Adipocyte (in vitro differentiated cells): Measurements from ENCODE around the gene PLA2G2E.

ENCODE experiments used
- DNase-seq: peaks from one replicate; pipeline ENCODE4 v3.0.0-alpha.2; 2015; ENCODE audit warnings: low read depth
- H3K27me3 ChIP-seq: replicated peaks from 2 replicates; pipeline ENCODE4 v1.7.0; 2013; ENCODE audit warnings: mild to moderate bottlenecking, low read length, moderate library complexity; ENCODE audit not compliant: control insufficient read depth, insufficient read depth
- H3K36me3 ChIP-seq: 2 replicates; pipeline ENCODE4 v1.7.0; 2013; ENCODE audit warnings: low read length, mild to moderate bottlenecking, moderate library complexity; ENCODE audit not compliant: control insufficient read depth, insufficient read depth, severe bottlenecking
- H3K4me1 ChIP-seq: 2 replicates; pipeline ENCODE4 v1.7.0; 2013; ENCODE audit warnings: mild to moderate bottlenecking, low read length, moderate library complexity; ENCODE audit not compliant: control insufficient read depth, insufficient read depth
- H3K4me3 ChIP-seq: 2 replicates; pipeline ENCODE4 v1.7.0; 2013; ENCODE audit warnings: mild to moderate bottlenecking, low read length, moderate library complexity
- H3K9ac ChIP-seq: 2 replicates; pipeline ENCODE4 v1.7.0; 2013; ENCODE audit warnings: mild to moderate bottlenecking, low read length, moderate library complexity
- H3K9me3 ChIP-seq: 2 replicates; pipeline ENCODE4 v1.7.0; 2013; ENCODE audit warnings: mild to moderate bottlenecking, low read length, moderate library complexity; ENCODE audit not compliant: control insufficient read depth

Gene PLA2G2E

DNA sequence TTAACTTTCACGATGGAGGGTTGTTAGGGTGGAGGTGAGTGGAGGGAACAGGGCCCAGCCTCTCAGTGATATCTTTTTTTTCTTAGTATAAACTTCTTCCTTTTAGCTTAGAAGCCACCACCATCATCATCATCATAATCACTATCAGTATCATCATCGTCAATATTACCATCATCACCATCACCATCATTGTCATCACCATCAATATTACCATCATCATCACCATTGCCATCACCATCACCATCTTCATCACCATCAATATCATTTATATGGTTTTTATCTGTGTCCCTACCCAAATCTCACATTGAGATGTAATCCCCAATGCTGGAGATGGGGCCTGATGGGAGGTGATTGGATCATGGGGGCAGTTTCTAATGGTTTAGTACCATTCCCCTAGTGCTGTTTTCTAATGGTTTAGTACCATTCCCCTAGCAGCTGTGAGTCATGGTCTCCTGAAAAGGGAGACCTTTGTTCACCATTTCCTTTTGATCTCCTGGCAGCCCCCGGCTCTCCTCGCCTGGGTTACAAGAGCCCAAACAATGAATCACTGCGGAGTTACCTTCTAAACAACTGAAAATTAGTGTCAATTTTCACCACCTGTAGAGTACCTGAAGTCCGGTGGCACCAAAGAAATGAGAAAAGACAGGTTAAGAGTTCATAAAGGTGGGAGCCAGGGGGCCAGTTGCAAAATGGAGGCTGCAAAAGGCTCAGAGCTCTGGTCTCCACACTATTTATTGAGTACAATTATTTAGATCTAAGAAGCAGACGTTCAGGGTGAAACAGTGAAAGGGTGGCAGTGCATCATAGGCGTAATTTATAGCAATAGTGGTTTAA is 3.1 kb upstream of the PLA2G2E start:
- Histone ChIP-seq H3K4me3 (no peak overlapping the region), H3K4me1 (no peaks in the 10 kb centered on the region), H3K9me3 (peaks cover 20% of the 10 kb centered on the region), H3K9ac (no peak overlapping the region), H3K27me3 (peaks cover 14% of the 10 kb centered on the region), H3K36me3 (no peaks in the 10 kb centered on the region)
- DNase-seq, result no peak

DNA sequence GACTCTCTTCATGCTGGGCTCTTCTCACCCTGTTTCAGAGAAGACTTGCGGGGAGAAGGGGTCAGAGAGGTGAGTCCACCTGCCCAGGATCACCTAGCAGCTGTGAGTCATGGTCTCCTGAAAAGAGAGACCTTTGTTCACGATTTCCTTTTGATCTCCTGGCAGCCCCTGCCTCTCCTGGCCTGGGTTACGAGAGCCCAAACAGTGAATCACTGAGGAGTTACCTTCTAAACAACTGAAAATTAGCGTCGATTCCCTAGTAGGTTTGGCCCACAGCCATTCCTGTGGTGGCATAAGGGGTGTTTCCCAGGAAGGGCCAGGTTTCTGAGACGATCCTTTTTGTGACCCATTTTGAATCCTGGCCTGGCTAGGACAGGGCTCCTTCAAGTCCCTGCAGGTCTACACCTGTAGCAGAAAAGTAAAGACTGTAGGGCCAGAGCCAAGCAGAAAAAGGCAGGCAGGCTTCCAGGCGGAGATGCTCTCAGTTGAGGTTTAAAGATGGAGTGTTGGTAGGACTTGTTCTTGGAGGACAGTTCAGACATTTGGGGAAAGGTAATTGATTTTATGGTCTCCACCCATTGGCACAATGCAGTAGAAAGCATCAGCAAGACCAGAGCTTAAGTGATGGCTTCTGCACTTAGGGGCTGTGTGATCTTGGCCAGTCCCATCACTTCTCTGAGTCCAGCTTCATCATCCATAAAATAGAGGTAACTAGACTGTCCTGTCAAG is 2.1 kb upstream of the PLA2G2E start:
- Histone ChIP-seq H3K4me1 (no peaks in the 10 kb centered on the region), H3K9ac (no peak overlapping the region), H3K9me3 (peaks cover 10% of the 10 kb centered on the region), H3K27me3 (peaks cover 17% of the 10 kb centered on the region), H3K36me3 (no peaks in the 10 kb centered on the region), H3K4me3 (no peak overlapping the region)
- no peak for DNase-seq

DNA sequence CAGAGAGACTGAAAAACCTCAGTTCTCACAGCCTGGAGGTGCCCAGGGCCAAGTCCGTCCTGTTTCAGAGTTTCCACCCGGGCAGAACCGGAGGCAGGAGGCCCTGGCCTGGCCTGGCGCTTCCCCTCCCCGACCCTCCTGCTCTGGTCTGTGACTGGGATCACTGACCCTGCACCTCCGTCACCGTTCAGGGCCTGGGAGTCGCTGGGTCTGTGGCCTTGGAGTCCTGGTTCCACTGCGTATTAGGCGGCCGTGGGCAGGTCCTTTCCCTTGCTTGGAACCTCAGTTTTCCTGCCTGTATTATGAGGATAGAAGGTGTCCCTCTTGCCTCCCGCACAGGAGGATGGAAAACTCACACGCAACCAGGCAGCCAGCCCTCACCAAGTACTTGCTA is 533 bp upstream of the PLA2G2E start:
- Histone ChIP-seq H3K4me1 (peaks cover 3% of the 10 kb centered on the region), H3K9me3 (peaks cover 4% of the 10 kb centered on the region), H3K36me3 (no peaks in the 10 kb centered on the region), H3K9ac (no peak overlapping the region), H3K4me3 (no peak overlapping the region), H3K27me3 (peaks cover 17% of the 10 kb centered on the region)
- no peak for DNase-seq

DNA sequence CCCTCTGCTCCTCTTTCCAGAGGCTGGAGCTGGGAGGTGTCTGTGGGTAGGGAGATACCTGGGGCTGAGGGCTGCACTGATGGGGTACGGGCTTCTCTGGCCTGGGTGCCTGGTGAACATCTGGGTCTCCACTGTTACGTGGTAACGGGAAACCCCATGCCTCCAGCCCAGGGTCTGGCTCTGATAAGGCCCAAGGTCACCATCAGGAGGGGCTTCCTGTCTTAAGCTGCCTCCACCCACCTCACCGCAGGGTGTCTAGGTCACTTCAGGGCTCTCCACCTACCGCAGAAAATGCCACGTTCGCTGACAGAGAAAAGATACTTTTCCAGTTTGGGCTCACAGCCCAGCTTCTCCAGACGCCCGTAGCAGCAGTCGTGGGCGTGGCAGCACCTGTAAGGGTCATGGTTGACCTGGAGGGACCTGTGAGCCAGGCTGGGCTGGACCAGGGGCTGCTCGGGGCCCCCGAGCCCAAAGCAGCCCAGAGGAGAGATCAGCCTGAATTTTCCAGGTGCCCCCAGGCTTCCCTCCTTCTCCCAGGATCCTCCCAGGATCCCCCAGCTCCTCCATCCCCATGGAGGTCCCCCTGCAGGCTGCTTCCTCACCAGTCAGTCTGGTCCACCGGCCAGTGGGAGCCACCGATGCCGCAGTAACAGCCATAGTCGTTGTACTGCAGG is 1.3 kb downstream of the PLA2G2E start:
- no peak overlapping the region for H3K9ac ChIP-seq
- peaks cover 17% of the 10 kb centered on the region for H3K27me3 ChIP-seq
- H3K9me3 ChIP-seq, result no peaks in the 10 kb centered on the region
- H3K4me3 ChIP-seq, result no peak overlapping the region
- peaks cover 9% of the 10 kb centered on the region for H3K4me1 ChIP-seq
- no peak for DNase-seq
- no peaks in the 10 kb centered on the region for H3K36me3 ChIP-seq

DNA sequence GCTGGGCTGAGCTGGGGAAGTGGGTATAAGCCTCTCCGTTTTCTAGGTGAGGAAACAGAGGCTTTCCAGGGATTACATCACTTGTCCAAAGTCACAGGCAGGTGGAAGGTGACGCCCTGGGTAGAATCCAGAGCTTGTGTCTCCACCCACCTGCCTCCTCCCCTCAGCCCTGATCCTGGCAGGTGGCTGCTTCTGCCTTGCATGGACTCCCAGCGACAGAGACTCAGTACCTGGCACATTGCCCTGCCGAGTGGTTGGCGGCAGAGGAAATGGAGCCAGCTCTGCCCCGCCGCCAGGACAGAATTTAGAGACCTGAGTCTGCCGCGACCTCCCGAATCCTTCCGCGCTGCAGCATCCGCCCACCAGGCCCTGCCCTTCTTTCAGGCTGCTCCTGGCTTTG is 2.1 kb downstream of the PLA2G2E start:
- no peak for DNase-seq
- no peaks in the 10 kb centered on the region for H3K9me3 ChIP-seq
- H3K4me3 ChIP-seq, result no peak overlapping the region
- peaks cover 9% of the 10 kb centered on the region for H3K4me1 ChIP-seq
- H3K27me3 ChIP-seq, result peaks cover 17% of the 10 kb centered on the region
- H3K36me3 ChIP-seq, result no peaks in the 10 kb centered on the region
- H3K9ac ChIP-seq, result no peak overlapping the region

DNA sequence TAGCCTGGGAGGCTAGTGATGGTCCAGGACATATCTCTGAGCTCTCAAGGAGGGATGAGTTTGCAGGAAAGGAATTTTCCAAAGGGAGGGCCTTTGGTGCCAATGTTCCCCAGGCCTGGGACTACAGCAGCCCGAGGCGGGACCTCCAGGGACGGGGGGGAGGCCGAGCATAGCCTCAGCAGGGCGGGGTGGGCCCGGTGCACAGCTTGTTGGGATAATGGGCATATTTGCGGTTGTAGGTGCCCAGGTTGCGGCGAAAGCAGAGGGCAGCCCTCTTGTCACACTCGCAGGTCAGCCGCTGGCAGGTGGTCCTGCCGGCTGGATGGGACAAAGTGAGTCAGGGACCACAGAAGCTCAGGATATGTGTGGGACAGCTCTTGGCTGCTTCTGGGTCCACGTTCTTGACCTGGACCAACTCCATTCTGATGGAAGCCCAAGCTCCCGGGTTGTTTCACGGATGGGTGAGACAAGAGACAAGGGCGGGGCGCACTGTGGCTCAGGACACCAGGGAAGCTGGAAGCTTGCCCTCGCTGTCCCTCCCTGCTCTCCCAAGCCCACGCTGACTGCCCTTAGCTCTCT is 3.2 kb downstream of the PLA2G2E start:
- H3K4me1 ChIP-seq, result peaks cover 9% of the 10 kb centered on the region
- H3K4me3 ChIP-seq, result no peak overlapping the region
- no peaks in the 10 kb centered on the region for H3K9me3 ChIP-seq
- H3K27me3 ChIP-seq, result peaks cover 17% of the 10 kb centered on the region
- DNase-seq, result no peak
- no peak overlapping the region for H3K9ac ChIP-seq
- no peaks in the 10 kb centered on the region for H3K36me3 ChIP-seq

DNA sequence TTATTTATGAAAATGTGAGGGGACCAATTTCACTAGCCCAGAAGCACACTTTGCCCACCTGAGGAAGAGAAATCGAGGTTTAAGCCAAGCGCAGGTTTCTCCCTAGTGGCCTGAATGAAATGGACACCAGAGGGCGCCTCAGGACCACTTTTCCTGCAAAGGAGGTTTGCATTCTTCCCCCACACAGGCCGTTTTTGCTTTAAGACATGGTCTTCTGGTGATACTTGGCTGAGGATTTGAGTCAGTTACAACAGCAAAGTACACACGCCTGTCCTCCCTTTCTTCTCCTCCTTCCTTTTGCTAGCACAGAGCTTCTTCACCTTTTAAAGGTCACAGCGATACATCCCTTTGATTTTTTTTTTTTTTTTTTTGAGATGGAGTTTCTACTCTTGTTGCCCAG is 5.4 kb downstream of the PLA2G2E start:
- Histone ChIP-seq H3K4me1 (peaks cover 9% of the 10 kb centered on the region), H3K9ac (no peak overlapping the region), H3K36me3 (peaks cover 15% of the 10 kb centered on the region), H3K4me3 (no peak overlapping the region), H3K9me3 (no peaks in the 10 kb centered on the region), H3K27me3 (peaks cover 9% of the 10 kb centered on the region)
- peak; percentile 94 for DNase-seq

DNA sequence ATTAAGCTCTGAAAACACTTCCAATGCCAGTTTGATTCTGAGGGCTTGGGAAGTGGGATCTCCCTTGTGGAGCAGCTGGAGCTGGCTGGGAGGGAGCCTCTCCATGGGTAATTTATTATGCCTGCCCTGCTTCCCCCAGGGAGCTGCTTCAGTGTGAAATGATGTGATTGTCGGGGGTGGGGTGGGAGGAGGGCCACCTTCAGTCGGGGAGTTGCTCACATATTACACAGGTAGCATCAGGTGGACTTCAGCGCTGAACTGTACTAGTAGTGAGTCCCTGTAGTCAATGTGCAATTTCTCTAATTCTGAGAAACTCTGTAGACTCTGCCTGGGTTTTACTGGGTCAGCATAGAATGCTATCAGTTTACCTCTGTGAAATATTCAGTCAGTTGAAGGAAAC is 12.8 kb downstream of the PLA2G2E start:
- H3K9ac ChIP-seq, result no peak overlapping the region
- H3K36me3 ChIP-seq, result peaks cover 81% of the 10 kb centered on the region
- peaks cover 10% of the 10 kb centered on the region for H3K4me1 ChIP-seq
- no peaks in the 10 kb centered on the region for H3K27me3 ChIP-seq
- no peaks in the 10 kb centered on the region for H3K9me3 ChIP-seq
- no peak for DNase-seq
- no peak overlapping the region for H3K4me3 ChIP-seq

DNA sequence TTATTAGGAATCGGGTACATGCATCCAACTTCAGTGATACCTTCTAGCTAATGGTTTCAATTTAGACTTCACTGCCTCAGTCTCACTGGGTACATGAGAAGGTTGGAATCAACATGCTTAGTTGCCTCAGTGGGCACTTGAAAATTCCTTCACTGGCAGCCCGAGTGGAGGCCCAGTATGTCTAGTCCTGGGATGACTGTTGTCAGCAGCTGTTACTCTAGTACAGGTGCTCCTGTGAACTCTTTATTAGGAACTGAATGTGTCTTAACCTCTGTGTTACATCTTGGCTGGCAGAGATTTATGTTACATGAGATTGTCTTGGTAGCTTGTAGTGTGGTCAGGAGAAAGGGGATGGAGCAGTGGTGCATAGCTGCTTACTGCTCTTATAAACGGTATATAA is 13.4 kb downstream of the PLA2G2E start:
- H3K36me3 ChIP-seq, result peaks cover 86% of the 10 kb centered on the region
- no peak for DNase-seq
- no peaks in the 10 kb centered on the region for H3K27me3 ChIP-seq
- no peak overlapping the region for H3K9ac ChIP-seq
- H3K9me3 ChIP-seq, result no peaks in the 10 kb centered on the region
- no peak overlapping the region for H3K4me3 ChIP-seq
- peaks cover 10% of the 10 kb centered on the region for H3K4me1 ChIP-seq

DNA sequence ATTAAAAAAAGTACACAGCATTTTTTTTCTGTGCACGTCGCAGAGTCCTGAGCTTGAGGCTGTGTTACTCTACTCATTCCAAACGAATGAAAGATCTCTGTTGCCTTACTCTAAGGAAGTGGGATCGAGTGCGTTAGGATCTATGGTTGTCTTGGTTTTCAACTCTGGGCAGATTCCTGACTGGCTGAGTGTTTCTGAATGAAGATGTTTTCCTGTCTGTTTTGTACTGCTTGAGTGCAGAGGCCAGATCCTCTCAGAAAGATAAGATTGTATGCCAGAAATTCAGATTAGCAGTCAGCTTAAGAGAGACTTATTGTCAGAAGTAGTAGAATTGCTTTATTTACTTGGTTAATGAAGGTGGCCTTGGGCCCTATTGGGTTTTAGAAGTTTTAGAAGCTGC is 14.0 kb downstream of the PLA2G2E start:
- Histone ChIP-seq H3K36me3 (peaks cover 90% of the 10 kb centered on the region), H3K9me3 (no peaks in the 10 kb centered on the region), H3K4me1 (peaks cover 10% of the 10 kb centered on the region), H3K9ac (no peak overlapping the region), H3K4me3 (no peak overlapping the region), H3K27me3 (no peaks in the 10 kb centered on the region)
- no peak for DNase-seq

DNA sequence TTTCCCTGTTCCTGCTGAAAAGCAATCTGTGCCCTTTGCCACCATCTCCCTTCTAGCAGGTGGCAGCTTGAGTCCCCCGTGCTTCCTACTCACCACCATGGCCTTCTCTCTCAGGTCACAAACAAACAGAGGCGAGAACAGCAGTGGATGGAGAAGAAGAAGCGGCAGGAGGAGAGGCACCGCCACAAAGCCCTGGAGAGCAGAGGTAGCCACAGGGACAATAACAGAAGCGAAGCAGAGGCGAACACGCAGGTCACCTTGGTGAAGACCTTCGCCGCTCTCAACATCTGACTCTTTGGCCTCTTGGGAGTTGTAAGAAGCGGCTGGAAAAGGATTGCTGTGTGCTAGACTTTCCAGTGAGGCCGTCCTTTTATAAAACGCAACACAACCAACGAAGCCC is 16.0 kb downstream of the PLA2G2E start:
- Histone ChIP-seq H3K9ac (no peak overlapping the region), H3K27me3 (no peaks in the 10 kb centered on the region), H3K36me3 (peaks cover 86% of the 10 kb centered on the region), H3K4me3 (no peak overlapping the region), H3K4me1 (peaks cover 10% of the 10 kb centered on the region), H3K9me3 (no peaks in the 10 kb centered on the region)
- DNase-seq, result no peak
